GM12875 (cell line): Measurements from ENCODE around the gene DALRD3.

Experiments used
- H3K4me3 ChIP-seq: one replicate; pipeline ENCODE4 v1.5.1; 2011; ENCODE audit warnings: low read depth, low read length, control low read depth
- TF ChIP-seq, protein P1 (sequence below): IDR thresholded peaks from 2 replicates; pipeline ENCODE4 v1.5.1; 2011; ENCODE audit warnings: low read depth, mild to moderate bottlenecking, control low read depth, inconsistent platforms, low read length, moderate library complexity, borderline replicate concordance; ENCODE audit not compliant: insufficient read depth

The DALRD3 gene

DNA sequence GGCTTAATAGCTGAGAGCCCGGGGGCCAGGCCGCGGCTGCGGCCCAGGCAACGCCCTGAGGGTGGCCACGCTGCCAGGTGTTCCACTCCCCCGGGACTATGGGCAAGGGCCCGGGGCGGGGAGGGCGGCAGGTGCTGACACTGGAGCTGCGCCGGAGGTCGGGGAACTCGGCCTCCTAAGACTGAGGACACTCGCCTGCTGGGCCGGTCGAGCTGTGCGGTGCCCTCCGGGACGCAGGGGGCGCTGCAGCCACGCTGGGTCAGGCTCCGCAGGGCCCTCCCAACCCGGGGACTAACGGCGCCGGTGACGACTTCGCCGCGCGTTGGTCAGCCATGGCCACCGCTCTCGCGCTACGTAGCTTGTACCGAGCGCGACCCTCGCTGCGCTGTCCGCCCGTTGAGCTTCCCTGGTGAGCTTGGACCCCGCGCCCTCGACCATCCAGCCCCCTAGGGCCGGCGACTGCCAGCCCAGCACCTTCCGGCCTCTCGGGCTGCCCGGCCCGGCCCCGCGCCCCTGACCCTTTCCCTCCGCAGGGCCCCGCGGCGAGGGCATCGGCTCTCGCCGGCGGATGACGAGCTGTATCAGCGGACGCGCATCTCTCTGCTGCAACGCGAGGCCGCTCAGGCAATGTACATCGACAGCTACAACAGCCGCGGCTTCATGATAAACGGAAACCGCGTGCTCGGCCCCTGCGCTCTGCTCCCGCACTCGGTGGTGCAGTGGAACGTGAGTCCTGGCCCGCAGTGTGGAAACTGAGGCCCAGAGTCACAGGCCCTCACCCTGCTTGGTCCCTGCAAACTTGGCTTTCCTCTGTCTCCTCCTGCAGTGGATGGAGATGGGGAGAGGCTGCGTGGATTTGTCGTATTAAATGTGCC is 3.7 kb upstream of the DALRD3 start, which contains the start of gene NDUFAF3:
NDUFAF3 (plus strand) TSS at position 309 of the 875 bp plus-strand sequence; CDS start at position 333, 24 bp downstream.
- H3K4me3 ChIP-seq: peak within 1 kb of the TSS; percentile 97
- TF ChIP-seq, protein P1, sequence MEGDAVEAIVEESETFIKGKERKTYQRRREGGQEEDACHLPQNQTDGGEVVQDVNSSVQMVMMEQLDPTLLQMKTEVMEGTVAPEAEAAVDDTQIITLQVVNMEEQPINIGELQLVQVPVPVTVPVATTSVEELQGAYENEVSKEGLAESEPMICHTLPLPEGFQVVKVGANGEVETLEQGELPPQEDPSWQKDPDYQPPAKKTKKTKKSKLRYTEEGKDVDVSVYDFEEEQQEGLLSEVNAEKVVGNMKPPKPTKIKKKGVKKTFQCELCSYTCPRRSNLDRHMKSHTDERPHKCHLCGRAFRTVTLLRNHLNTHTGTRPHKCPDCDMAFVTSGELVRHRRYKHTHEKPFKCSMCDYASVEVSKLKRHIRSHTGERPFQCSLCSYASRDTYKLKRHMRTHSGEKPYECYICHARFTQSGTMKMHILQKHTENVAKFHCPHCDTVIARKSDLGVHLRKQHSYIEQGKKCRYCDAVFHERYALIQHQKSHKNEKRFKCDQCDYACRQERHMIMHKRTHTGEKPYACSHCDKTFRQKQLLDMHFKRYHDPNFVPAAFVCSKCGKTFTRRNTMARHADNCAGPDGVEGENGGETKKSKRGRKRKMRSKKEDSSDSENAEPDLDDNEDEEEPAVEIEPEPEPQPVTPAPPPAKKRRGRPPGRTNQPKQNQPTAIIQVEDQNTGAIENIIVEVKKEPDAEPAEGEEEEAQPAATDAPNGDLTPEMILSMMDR: peak; percentile 98

DNA sequence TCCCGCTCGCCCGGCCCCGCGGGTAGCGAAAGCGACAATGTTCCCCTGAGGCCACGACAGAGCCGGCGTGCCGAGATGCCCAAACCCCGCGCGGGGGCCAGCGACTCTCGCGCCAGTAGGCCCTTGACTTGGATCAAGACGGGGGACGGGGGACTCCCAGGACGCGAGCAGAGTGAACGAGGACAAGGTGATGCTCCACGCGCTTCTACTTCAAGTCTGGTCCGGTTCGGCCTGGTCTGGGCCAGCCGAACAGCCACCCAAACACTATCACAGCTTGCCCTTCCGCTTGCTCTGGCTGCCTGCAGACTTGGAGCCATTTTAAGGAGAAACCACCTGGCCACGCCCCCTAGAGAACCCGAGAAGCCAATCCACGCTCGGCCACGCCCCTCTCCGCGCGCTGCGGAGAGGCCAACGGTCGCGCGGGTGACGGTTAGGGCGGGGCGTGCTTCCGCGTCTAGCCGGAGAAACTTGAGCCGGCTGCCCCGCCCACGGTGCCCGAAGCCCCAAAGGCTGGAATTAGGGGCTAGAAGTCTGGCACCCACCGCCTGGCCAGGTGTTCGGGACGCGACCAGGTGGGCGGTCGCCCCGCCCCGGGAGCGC is 2.9 kb upstream of the DALRD3 start:
- TF ChIP-seq, protein P1: no peak
- peak overlapping the region; percentile 97 for H3K4me3 ChIP-seq

DNA sequence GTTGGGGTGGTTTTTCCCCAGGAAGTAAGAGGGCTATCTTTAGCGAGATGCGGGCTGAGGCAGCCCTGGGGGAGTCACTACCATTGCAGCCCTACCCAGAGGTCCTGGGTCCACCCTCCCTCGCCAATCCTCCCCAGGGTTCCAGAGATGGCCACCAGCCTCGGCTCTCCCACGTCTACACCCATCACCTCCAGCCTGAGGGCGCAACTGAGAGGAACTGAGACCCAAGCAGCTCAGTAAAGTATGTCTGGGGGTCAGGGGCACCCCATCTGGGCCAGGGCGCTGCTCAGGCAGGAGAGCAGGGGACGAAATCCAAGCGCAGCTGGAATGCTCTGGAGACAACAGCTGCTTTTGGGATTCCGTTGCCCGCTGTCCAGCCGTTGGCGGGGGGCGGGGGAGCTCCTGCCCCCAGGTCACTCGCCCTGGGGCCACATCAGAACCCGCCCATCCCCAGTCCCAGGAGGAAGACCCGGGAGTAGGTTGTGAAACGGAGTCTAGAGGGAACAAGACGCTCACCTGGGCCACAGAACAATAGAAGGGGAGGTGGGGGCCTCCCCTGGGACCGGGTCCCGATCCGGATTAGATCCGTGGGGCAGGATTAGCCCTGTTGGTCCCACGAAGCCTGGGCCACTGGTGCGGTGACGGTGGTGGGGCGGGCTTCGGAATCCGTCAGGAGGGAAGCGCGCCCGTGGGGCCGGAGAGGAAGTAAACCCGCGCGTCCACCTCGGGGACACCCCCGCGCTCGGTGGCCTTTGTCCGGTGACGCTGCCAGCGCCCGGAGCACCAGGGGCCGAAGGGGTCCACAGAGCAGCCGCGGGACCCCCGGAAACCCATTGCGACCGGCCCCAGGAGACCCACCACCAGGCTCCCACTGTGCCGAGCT is 2.2 kb upstream of the DALRD3 start:
- TF ChIP-seq, protein P1: no peak

DNA sequence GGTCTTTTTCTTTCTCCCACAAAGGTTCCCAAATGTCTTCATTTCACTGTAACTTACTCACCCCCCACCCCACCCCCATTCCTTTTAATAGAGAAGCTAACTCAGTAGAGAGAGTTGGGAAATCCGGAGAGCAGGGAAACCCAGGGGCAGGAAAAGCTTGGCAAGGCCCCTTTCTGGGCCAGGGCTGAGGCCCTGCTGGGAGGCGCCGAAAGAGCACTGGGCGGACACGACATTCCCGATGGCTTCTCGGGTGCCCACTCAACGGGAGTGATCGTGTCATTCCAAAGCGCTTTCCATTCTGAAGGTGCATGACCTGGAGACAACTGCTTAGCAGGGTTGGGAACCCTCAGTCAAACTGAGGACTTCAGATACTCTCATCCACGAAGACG is 1.6 kb upstream of the DALRD3 start:
- TF ChIP-seq, protein P1: no peak
- peak overlapping the region; percentile 97 for H3K4me3 ChIP-seq

More for the DNA sequence above, 2.2 kb upstream of the DALRD3 start:
- H3K4me3 ChIP-seq: peak overlapping the region; percentile 97

DNA sequence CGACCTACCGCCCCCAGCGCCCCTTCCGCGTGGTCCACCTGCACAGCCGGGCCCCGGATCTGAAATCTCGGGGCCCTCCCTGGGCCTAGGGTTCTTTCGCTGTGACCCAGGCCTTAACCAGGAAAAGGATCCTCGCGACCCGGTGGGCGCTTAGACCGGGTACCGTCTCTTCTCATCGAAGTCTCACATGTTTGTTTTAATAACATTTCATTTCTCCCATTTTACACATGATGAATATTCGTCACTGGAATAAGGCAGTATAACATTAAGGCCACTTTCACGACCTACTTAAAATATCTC is 277 bp upstream of the DALRD3 start:
- TF ChIP-seq, protein P1: no peak
- H3K4me3 ChIP-seq: peak overlapping the region; percentile 71

DNA sequence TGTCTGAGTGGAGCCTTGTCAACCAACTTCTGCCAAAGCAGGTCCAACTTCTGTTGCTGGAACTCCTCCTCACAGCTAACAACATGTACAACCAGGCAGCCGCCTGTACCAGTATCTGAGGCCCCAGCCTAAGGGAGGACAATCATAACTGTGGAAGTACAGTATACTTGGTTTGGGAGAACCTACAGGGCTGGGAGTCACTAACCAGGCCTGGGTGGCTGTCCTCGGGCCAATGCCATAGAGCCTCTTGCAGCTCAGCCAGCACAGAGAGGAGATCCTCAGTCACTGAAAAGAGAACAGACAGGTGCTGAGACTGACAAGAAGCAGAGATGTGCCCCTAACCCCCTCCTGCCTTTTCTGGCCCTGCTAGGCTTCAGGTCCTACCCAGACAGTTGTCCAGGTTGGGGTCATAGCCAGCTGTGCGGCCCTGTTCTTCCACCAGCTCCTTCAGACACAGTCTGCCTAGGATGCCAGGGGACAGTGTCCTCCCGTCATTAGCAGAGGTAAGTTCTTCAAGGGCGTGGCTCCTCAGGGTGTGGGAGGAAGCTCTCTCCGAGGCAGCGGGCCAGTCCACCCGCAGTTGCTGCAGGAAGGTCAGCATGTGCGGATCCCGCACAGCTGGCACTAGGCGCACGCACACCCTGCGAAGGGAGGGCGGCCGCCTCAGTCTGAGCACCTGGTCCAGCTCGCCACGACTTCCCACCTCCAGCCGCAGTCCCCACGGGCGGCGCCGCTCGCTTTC is 980 bp downstream of the DALRD3 start:
- peak overlapping the region; percentile 71 for H3K4me3 ChIP-seq
- TF ChIP-seq, protein P1: no peak
